T-helper 22 cell (primary cell): ENCODE data around the gene TTC3.
"Not testable (repeated sequence)": the region's sequence is repeated elsewhere in the genome, so short reads cannot be mapped to it uniquely, and the experiment has no call there.

ENCODE experiments used
- DNase-seq: peaks from one replicate; pipeline ENCODE4 v3.0.0-alpha.2; 2020; ENCODE audit warnings: low read depth

TTC3 gene

GRCh38 chr21:37098751-37099150, 25.7 kb downstream of the TTC3 start:
- DNase-seq, result no peak

DNA sequence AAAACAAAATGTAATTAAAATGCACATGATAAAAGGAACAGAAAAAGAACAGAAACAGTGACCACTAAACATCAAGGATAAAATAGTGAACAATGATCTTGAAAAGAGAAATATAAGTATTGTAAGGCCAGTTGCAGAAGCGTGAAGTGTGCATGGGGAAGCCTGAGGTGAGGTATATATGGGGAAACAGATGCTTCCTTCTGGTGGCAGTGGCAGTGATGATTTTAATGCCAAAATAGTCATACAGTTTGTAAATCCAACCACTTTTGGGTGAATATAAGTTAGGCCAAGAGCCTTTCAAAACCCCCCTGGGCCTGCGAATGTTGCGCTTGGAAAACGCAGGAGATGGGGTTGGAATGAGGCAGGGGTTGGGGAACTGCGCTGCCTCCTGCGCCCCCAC, 27.3 kb downstream of the TTC3 start:
- no peak for DNase-seq

DNA sequence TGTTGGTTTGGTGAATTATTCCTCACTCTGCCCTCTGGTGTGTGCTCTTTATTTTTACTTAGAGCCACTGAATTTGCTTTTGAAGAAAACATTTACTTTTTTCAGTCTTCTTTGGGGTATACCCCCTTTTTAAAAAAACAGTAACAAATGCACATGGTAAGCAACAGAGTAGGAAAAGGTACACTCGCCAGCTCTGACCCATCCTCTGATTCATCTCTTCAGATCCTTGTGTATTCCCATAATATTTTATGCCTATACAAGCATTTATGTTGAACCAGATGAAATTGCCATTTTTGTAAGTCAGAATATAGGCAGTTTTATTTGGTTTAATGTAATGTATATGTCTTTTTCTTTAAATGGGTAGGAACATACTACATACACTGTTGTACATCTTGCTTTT, 28.3 kb downstream of the TTC3 start:
- DNase-seq, result no peak

GRCh38 chr21:37102746-37103145, 29.7 kb downstream of the TTC3 start:
- DNase-seq, result not testable (repeated sequence)

GRCh38 chr21:37106998-37107397, 33.9 kb downstream of the TTC3 start:
- no peak for DNase-seq

- not testable (repeated sequence) for DNase-seq
Measured at GRCh38 chr21:37111029-37111428, 38.0 kb downstream of the TTC3 start.

GRCh38 chr21:37114301-37114700, 41.2 kb downstream of the TTC3 start:
- DNase-seq, result not testable (repeated sequence)

DNA sequence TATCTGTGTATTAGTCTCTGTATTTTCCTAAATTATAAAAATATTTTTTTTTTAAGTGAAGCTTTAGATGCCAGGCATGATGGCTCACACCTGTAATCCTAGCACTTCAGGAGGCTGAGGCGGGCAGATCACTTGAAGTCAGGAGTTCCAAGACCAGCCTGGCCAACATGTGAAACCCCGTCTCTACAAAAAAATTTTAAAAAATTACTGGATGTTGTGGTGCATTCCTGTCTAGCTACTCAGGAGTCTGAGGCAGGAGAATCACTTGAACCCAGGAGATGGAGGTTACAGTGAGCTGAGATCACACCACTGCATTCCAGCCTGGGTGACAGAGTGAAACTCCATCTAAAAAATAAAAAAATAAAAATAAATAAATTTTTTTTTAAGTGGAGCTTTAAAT, 43.4 kb downstream of the TTC3 start:
- DNase-seq, result not testable (repeated sequence)

- no peak for DNase-seq
Measured at GRCh38 chr21:37117204-37117603, 44.1 kb downstream of the TTC3 start.

DNA sequence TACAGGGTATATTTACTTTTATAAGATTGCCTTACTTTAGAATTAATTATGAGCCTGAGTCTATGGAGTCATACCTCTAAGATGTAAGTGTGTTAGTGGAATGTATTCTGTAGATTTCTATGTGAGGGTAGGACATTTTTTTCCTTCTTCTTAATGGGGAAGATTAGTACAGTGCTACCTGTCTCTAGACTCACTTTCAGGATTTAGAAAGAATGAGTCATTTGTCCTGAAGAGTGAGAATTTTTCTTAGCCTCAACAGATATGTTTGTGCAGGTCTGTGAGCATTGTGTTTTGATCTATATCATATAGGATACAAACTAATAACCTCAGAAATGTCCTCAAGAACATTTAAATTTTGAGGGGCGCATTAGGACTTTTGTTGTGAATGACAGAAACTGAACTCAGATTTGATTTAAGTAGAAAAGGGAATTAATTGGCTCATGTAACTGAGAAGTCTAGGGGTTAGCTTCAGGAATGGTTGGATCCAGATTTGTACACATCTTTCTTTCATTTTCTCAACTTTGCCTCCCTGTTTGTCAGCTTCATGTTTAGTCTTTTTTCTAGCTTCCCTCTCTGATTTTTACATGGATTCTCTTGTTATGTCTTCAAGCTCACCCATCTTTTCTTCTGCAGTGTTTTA, 45.3 kb downstream of the TTC3 start:
- DNase-seq, result no peak

GRCh38 chr21:37119421-37120218, 46.6 kb downstream of the TTC3 start:
- DNase-seq, result no peak

DNA sequence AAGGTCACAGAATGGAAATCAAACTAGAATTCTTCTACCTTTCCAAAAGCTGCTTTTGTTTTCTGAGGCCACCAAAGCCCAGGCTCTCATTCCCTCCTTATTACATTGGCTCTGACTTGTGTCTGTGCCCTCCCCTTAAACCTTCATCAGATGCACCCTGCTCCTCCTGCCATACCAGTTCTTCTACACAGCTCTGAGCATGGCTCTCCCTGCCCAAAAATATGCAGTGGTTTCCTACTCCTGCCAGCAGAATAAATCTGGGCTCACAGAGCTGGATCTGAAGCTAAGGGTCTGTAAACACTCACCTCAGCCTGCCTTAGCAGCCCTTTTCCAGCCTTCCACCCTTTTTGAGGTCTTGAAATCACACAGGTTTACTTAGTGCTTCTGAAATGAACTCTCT, 55.0 kb downstream of the TTC3 start:
- no peak for DNase-seq

GRCh38 chr21:37130971-37131370, 57.9 kb downstream of the TTC3 start:
- no peak for DNase-seq

- DNase-seq, result no peak
Measured at GRCh38 chr21:37136261-37136660, 63.2 kb downstream of the TTC3 start.

DNA sequence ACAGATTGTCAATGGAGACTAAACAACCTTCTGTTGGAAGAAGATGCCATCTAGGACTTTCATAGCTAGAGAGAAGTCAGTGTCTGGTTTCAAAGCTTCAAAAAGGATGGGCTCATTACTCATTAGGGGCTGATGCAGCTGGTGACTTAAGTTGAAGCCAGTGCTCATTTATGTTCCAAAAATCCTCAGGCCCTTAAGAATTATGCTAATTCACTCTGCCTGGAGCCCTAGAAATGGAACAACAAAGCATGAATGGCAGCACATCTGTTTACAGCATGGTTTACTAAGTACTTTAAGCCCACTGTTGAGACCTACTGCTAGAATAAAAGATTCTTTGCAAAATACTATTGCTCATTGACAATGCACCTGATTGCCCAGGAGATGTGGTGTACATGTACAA, 63.7 kb downstream of the TTC3 start:
- DNase-seq, result no peak

DNA sequence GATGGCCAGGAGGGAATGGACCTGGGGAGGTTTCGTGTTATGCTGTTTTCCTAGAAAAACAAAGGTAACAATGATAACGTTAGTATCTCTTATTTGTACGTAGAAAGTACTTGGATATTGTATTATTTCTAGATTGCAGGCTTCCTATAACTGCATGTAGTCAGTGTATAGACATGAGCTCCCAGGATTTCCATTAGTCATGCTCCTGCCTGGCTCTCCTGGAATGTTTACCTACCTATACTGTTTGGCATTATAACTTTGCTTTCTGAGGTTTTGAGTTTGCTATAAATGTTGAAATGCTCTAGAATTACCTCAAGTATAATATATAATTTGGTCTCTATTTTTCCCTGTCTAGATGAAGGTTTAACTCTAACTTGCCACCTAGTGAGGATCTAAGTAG, 66.1 kb downstream of the TTC3 start:
- no peak for DNase-seq

DNA sequence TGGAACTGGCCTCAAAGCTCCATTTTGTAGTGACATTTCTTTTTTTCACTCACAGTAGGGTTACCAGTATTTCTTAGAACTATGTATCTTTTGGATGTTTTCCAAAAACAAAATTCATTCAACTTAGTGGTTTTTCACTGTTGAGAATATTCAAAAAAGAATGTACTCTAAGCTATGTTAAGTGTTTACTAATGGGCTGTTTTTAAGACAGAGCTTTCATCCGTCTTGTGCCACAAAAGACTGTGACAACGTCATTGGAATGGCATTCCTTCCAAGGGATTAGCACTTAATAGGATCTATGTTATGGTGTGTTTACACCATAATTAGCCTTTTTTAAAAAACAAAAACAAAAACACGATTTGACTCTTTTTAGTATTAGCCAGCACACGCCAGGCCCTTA, 66.8 kb downstream of the TTC3 start:
- no peak for DNase-seq

GRCh38 chr21:37143392-37143791, 70.3 kb downstream of the TTC3 start:
- not testable (repeated sequence) for DNase-seq

DNA sequence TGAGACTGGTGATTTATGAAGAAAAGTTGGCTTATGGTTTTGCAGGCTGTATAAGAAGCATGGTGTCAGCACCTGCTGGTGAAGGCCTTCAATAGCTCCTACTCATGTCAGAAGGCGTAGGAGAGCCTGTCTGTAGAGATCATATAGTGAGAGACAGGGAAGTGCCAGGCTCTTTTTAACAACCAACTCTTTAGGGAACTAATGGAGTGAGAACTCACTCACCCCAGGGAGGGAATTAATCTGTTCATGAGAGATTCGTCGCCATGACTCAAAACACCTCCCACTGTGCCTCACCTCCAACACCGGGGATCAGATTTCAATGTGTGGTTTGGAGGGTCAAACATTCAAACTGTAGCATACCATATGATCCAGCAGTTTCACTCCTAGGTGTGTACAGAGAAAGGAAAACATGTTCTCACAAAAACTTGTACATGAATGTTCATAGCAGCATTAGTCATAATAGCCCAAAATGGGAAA, 72.6 kb downstream of the TTC3 start:
- no peak for DNase-seq

GRCh38 chr21:37146320-37147235, 73.5 kb downstream of the TTC3 start:
- DNase-seq, result no peak

DNA sequence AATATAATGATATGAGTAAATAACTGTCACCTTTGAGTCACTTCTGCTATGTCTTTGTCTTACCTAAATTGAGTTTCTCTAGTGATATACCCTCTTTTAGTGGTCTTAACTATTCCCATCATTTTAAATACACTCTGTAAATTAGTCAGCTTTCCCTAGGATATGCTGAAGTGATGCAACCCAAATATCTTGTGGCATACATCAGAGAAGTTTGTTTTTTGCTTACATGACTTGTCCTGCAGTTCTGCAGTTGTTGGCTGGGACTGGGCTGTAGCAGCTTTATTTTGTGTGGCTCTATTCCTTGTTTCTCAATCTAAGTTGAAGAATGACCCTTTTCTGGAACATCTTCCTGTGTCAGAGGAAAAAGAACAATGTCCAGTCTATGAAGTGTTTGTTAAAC, 76.4 kb downstream of the TTC3 start:
- no peak for DNase-seq

DNA sequence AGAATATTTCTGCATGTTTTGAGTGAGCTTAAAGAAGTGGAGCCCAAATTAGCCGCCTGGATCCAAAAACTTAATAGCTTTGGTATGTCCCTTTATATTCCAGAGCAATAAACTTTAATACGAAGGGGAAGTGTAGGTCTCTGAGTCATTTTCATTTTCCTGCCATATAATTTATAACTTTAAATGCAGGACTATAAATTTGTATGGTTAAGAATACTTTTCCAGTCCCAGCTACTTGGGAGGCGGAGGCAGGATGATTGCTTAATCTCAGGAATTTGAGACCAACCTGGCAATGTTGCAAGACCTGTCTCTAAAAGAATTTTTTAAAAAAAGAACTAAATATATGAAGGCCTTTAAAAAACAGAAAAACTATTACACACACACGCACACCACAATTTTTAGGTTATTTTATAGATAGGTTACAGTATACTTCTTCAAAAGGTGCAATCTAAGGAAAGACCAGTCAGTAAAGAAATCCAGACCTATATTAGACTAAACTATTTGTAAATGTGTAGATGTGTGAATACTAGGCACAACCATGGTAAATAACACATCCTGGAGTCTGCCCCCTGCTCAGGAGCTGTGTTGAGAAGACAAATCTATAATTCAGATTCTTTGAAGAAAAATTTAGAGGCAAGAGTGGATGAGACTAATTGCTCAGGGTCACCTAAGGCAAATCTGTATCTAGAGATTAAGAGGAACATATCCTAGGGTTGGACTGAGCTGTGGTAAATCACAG, 80.3 kb downstream of the TTC3 start:
- no peak for DNase-seq
